HG03558 (cell line): ENCODE results near the gene ARF6.
"Not testable (repeated sequence)": the region's sequence is repeated elsewhere in the genome, so short reads cannot be mapped to it uniquely, and the experiment has no call there.

Experiments used
- ATAC-seq: cut with Tn5 transposase; IDR thresholded peaks from one replicate; pipeline ENCODE4 v1.9.1; 2021; ENCODE audit warnings: moderate number of reproducible peaks; ENCODE audit not compliant: unreplicated experiment; ENCODE audit errors: extremely low read depth

The ARF6 gene

DNA sequence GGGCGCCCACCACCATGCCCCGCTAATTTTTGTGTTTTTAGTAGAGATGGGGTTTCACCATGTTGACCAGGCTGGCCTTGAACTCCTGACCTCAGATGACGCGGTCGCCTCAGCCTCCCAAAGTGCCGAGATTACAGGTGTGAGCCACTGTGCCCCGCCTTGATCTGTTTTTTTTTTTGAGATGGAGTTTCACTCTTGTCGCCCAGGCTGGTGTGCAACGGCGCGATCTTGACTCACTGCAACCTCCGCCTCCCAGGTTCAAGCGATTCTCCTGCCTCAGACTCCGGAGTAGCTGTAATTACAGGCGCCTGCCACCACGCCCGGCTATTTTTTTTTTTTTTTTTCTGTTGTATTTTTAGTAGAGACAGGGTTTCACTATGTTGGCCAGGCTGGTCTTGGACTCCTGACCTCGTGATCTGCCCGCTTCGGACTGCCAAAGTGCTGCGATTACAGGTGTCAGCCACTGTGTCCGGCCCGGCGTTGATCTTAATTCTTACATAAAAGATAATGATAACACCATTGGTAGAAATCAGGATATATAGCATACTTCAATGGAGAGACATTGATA lies 9.9 kb downstream of the ARF6 start:
- ATAC-seq, result not testable (repeated sequence)

- ATAC-seq, result no peak
These were observed 11.4 kb downstream of the ARF6 start for GRCh38 chr14:49904270-49904669.

DNA sequence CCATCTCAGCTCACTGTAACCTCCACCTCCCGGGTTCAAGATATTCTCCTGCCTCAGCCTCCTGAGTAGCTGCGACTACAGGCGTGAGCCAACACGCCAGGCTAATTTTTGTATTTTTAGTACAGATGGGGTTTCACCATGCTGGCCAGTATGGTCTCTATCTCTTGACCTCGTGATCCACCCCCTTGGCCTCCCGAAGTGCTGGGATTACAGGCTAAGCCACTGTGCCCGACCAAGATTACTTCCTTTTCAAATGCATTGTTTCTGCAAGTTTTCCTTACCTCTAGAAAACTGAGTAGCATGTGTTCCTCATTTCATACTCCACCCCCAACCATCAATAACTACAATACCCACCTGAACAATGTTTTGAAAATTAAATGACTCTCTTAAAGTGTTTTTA lies 13.1 kb downstream of the ARF6 start:
- no peak for ATAC-seq

GRCh38 chr14:49907186-49907585 lies 14.3 kb downstream of the ARF6 start:
- ATAC-seq, result no peak

GRCh38 chr14:49908433-49908782 lies 15.5 kb downstream of the ARF6 start:
- ATAC-seq, result no peak

- no peak for ATAC-seq
These were observed 16.1 kb downstream of the ARF6 start for GRCh38 chr14:49909016-49909415.

DNA sequence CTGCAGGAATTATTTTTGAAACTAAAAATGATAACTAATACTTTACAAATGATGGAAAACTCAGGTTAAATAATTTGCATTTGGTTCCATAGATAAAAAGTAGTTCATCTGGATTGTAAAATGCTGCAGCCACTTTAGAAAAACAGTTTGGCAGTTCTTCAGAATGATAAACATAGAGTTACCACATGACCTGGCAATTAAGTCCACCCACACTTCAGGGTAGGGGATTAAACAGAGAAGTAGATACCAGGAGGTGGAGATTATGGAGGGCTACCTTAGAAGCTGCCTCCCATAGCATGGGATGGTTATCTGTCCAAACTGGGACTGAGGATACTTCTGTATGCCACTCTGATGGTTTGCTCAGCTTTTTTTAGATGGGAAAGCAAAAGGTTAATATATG lies 22.2 kb downstream of the ARF6 start:
- ATAC-seq, result no peak

GRCh38 chr14:49918706-49919105 lies 25.8 kb downstream of the ARF6 start:
- no peak for ATAC-seq

DNA sequence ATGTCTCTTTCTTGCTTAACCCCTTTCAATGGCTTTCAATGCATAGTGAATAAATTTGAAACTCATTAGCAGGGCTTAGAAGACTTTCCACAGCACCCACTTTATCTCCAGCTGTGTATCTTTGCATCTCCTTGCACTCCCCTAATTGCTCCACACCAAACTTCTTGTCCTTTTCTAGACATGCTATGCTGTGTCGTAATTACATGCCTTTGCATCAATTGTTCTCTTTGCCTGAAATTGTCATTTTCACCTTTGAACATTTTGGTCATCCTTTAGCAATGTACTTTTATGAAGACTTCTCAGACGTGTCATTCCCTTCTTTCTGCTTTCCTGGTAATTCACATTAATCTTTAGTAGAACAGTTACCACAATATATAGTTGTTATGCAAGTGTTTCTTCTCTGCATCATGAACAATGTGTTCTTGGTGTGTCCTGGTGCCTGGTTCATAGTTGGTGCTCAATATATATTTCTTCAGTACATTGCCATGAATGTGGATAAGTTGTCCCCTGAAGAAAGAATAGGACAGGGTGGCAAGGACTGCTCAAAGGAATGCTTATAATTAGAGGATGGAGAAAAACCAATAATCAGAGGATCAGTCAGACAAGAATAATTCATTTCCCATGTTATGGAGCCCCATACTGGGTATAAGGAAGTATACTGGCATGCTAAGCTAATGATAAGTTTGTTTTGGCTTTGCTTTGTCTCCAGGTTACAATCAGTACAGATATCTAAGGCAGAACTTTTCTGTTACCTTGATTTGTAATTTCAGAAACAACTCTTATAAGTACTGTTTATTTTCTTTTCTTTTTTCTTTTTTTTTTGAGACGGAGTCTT lies 27.2 kb downstream of the ARF6 start:
- no peak for ATAC-seq

DNA sequence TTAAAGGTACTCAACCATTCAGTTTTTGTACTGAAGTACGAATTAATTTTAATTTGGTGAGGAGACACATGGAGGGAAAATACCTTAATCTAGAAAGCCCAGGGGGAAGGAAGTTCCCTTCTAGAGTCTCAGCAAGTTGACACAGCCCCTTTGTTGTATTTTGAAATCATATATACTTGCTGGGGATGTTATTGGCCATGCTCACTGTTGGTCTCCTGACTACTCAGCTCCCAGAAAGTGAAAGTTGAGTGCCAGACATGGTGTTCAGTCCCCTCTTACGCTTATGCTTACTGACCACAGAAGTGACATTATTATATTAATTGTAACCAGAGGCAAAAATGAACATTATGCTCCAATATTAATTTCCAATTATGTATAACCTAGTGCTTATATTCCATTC lies 28.1 kb downstream of the ARF6 start:
- ATAC-seq, result no peak

- no peak for ATAC-seq
These were observed 28.5 kb downstream of the ARF6 start for GRCh38 chr14:49921401-49921800.

DNA sequence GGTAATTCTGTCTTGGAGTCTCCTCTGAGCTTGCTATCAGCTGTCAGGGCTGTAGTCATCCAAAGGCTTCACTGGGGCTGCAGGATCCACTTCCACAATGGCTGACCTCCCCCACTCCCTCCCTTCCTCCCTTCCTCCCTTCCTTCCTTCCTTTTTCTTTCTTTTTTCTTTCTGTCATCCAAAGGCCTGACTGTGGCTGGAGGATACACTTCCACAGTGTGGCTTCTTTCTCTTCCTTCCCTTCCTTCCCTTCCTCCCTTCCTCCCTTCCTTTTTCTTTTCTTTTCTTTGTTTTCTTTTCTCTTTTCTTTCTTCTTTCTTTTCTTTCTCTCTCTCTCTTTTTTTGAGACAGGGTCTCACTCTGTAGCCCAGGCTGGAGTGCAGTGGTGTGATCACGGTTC lies 30.6 kb downstream of the ARF6 start:
- ATAC-seq, result no peak

DNA sequence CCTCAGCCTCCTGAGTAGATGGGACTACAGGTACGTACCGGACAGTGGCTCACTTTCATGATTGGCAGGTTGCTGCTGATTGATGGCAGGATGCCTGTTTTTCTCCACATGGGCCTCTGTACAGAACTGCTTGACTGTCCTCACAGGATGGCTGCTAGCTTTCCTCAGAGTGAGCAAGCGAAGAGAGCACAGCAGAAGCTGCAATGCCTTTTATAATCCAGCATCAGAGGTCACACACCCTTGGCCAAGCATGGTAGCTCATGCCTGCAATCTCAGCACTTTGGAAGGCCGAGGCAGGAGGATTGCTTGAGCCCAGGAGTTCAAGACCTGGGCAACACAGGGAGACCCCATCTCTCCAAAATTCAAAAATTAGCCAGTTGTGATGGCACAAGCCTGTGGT lies 31.0 kb downstream of the ARF6 start:
- no peak for ATAC-seq

DNA sequence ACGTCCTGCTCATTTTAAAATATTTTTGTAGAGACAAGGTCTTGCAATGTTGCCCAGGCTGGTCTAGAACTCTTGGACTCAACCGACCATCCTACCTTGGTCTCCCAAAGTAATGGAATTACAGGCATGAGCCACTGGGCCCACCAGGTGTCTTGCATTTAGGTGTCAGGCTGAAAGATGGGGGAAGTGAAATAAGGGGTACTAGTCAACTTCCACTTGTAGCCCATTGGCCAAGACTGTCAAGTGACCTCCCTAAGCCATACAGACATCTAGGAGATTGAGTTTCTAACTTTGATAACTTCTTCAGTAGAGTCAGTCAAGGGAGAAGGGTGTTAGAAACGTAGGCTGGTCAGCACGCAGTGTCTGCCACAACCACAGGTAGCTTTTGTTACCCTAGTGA lies 32.0 kb downstream of the ARF6 start:
- no peak for ATAC-seq

GRCh38 chr14:49926803-49927202 lies 33.9 kb downstream of the ARF6 start:
- no peak for ATAC-seq

- no peak for ATAC-seq
These were observed 35.1 kb downstream of the ARF6 start for GRCh38 chr14:49928015-49928414.

DNA sequence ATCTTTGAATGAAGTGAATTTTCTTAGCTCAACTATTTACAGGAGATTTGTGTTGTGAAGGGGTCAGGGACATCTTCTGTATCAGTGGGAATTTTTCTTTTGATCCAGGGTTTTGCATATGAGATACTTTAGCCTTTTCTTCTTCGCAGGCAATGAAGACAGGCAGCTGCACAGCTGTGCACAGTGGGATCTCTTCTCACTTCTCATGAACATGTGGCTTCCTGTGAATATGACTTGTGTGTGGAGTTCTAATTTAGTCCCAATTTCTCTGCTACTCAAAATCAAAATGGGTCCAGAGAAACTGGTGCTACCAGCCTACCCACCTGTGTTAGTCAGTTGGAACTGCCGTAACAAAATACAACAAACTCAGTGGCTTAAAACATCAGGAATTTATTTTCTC lies 37.8 kb downstream of the ARF6 start:
- no peak for ATAC-seq

DNA sequence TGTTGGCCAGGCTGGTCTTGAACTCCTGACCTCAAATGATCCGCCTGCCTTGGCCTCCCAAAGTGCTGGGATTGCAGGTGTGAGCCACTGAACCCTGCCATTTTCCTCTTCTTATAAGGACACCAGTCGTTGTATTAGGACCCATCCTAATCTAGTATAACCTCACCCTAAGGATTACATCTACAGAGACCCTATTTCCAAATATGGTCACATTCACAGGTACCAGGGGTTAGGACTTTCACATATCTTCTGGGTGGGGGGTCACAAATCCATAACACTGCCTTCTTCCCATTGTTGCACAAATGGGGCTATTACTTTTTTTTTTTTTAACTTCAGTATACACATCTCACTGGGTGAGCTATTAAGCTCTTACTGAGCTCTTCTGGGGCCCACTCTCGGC lies 38.6 kb downstream of the ARF6 start:
- no peak for ATAC-seq

- no peak for ATAC-seq
These were observed 40.2 kb downstream of the ARF6 start for GRCh38 chr14:49933128-49933527.

GRCh38 chr14:49933704-49934103 lies 40.8 kb downstream of the ARF6 start:
- no peak for ATAC-seq

DNA sequence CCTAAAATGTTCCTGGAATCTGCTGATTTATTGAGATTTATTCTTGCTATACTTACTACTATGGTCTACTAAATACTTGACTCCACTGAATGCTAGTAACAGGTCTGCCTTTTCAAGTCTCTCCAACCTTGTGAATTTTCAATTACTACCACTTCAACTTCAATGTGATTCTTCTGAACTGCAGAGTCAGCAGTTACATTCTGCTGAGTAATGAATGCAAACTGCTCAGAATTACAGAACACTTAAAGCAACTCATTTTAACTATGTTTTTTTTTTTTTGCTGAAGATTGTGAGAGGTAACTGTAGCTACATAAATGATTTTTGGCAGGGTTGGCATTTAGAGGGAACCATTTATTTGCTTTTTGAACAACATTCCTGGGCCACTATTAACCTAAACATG lies 41.8 kb downstream of the ARF6 start:
- ATAC-seq, result no peak

DNA sequence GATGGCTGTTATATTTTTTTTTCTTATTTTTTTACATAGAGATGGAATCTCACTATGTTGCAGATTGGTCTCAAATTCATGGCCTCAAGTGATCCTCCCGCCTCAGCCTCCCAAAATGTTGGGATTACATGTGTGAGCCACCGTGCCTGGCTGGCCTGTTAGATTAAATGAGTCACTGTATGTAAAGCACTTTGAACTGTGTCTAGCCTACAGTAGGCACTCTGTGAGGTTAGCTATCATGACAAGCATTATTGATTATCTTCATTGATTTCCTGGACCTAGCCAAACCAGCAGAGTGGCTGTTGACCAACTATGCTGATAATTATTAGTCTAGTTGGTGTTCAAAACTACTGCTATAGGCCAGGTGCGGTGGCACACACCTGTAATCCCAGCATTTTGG lies 42.6 kb downstream of the ARF6 start:
- no peak for ATAC-seq
